Upper lobe of left lung (tissue), 6 donors: ENCODE results near the gene SERPINE1. TPM values are rescaled to one million over a fixed set of nuclear protein-coding genes. Genes with fewer than 3 reads are reported as not detected.
"Not testable (repeated sequence)": the region's sequence is repeated elsewhere in the genome, so short reads cannot be mapped to it uniquely, and the experiment has no call there.

Experiments
- ATAC-seq, 2 donors: fragments of 200-7000 bp; cut with Tn5 transposase; one replicate each; pipeline ENCODE4 v1.9.1; 2022; ENCODE audit warnings: mild to moderate bottlenecking in 2 of 2, moderate library complexity in 2 of 2; ENCODE audit not compliant: low FRiP score in 2 of 2
- DNase-seq, 2 donors: peaks; one replicate each; pipeline ENCODE4 v3.0.0-alpha.2; 2019 to 2020
- H3K27ac ChIP-seq, 4 donors: fragments of 200-600 bp; sonication (generic); one replicate each; pipeline ENCODE4 v1.5.1; 2016 to 2019
- H3K27me3 ChIP-seq, 4 donors: fragments of 200-600 bp; sonication (generic); one replicate each; pipeline ENCODE4 v1.5.1; 2017 to 2019
- H3K36me3 ChIP-seq, 4 donors: fragments of 200-600 bp; sonication (generic); one replicate each; pipeline ENCODE4 v1.5.1; 2016 to 2019
- H3K4me1 ChIP-seq, 4 donors: fragments of 200-600 bp; sonication (generic); one replicate each; pipeline ENCODE4 v1.5.1; 2018 to 2019
- H3K4me3 ChIP-seq, 4 donors: fragments of 200-600 bp; sonication (generic); one replicate each; pipeline ENCODE4 v1.5.1; 2017 to 2019; ENCODE audit warnings: mild to moderate bottlenecking in 2 of 4, moderate library complexity in 1 of 4
- H3K9me3 ChIP-seq, 4 donors: fragments of 200-600 bp; sonication (generic); one replicate each; pipeline ENCODE4 v1.5.1; 2018 to 2019
- EP300 ChIP-seq, 4 donors: sonication (generic); formaldehyde crosslinking; IDR thresholded peaks; one replicate each; pipeline ENCODE4 v1.5.1; 2017; ENCODE audit warnings: antibody characterized with exemption in 4 of 4, control low read depth in 2 of 4
- POLR2A ChIP-seq, 4 donors: fragments of 450-650 bp; IDR thresholded peaks; one replicate each; pipeline ENCODE4 v1.5.1; 2016 to 2017; ENCODE audit warnings: antibody characterized with exemption in 4 of 4, mild to moderate bottlenecking in 2 of 4
- POLR2AphosphoS5 ChIP-seq, 2 donors: sonication (generic); formaldehyde crosslinking; IDR thresholded peaks; one replicate each; pipeline ENCODE4 v1.5.1; 2017; ENCODE audit warnings: antibody characterized with exemption in 2 of 2
- WGBS, 2 donors: methylation state at CpG; one replicate each; pipeline ENCODE4 v1.1.5; 2017 to 2018; 5-methylcytosine and 5-hydroxymethylcytosine counted together
- total RNA-seq, 6 donors: library from RNA; depleted of rRNA in 4 of 6; stranded (reverse); fragments of >200 nt in 4 of 6; gene quantifications; one replicate each; pipeline versions ENCODE4 v1.1.0 to v1.2.1, GENCODE V29; 2016 to 2021
- TF ChIP-seq, protein P1 (sequence below), 6 experiments: fragments of 450-650 bp in 4 of 6; fragments of 200-600 bp in 2 of 6; sonication (generic) in 2 of 6; IDR thresholded peaks; one replicate each; pipeline ENCODE4 v1.5.1; 2016 to 2019; ENCODE audit warnings: antibody characterized with exemption in 6 of 6
- donor health status: DM: no; HTN: no; CAD: no; lungs with moderate emphysema.
- donor health status: DM: no; HTN: yes; CAD: no; lungs with severe emphysema.

Gene SERPINE1
- total RNA-seq, 6 donors from 2014 or later = 8.4 to 125 (median 24.0) TPM

DNA sequence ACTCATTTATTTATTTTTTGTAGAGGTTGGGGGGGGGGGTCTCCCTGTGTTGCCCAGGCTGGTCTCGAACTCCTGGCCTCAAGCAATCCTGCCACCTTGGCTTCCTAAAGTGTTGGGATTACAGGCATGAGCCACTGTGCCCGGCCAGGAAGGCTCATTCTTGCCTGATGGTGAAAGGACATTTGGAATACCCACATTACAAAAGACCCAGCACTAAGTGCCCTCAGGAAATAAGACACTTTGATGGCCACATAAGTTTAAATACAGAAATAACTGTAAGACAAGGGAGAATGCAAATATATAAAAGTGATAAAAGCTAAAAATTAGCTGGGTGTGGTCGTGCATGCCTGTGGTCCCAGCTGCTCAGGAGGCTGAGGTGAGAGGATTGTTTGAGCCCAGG is 8.0 kb upstream of the SERPINE1 start:
- Histone ChIP-seq H3K4me1 (peaks cover 14 to 40% (median 33%) of the 10 kb centered on the region in 4 donors), H3K9me3 (no peaks in the 10 kb centered on the region), H3K36me3 (no peaks in the 10 kb centered on the region), H3K27me3 (no peaks in the 10 kb centered on the region), H3K4me3 (no peak overlapping the region), H3K27ac (no peak overlapping the region)
- ATAC-seq (no peak), DNase-seq (no peak)
- 79 to 85% methylated on average over 3 of the region's 3 CpGs for WGBS, 2 donors
- TF ChIP-seq, protein P1, sequence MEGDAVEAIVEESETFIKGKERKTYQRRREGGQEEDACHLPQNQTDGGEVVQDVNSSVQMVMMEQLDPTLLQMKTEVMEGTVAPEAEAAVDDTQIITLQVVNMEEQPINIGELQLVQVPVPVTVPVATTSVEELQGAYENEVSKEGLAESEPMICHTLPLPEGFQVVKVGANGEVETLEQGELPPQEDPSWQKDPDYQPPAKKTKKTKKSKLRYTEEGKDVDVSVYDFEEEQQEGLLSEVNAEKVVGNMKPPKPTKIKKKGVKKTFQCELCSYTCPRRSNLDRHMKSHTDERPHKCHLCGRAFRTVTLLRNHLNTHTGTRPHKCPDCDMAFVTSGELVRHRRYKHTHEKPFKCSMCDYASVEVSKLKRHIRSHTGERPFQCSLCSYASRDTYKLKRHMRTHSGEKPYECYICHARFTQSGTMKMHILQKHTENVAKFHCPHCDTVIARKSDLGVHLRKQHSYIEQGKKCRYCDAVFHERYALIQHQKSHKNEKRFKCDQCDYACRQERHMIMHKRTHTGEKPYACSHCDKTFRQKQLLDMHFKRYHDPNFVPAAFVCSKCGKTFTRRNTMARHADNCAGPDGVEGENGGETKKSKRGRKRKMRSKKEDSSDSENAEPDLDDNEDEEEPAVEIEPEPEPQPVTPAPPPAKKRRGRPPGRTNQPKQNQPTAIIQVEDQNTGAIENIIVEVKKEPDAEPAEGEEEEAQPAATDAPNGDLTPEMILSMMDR (IDR thresholded peaks at IDR 0.05) = no peak
- TF ChIP-seq POLR2A (IDR thresholded peaks at IDR 0.05) (no peak), POLR2AphosphoS5 (IDR thresholded peaks at IDR 0.05) (no peak), EP300 (IDR thresholded peaks at IDR 0.05) (no peak)

DNA sequence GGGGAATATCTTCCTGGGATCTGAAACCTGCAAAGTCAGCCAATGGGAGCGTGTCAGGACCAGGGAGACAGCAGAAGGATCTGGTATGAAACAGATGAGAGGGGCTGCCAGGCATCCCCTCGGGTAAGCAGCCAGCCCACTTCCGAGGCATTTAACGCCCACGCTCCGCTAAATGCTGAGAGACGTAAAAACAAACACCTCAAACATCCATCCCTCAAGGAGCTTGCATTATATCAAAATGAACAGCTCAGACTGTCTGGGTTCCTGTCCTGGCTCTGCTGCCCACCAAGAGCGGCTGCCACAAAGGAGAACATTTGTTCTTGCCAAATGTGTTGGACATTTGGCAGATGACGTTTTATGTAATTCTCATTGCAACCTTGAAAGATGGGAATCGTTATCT is 7.0 kb upstream of the SERPINE1 start:
- H3K36me3 ChIP-seq = no peaks in the 10 kb centered on the region
- no peak for DNase-seq
- no peak for TF ChIP-seq EP300 (IDR thresholded peaks at IDR 0.05)
- TF ChIP-seq, protein P1 (IDR thresholded peaks at IDR 0.05) = no peak
- no peak for TF ChIP-seq POLR2AphosphoS5 (IDR thresholded peaks at IDR 0.05)
- no peak for TF ChIP-seq POLR2A (IDR thresholded peaks at IDR 0.05)
- no peak overlapping the region for H3K27ac ChIP-seq
- 50 to 51% methylated on average over 10 of the region's 10 CpGs for WGBS, 2 donors
- no peaks in the 10 kb centered on the region for H3K9me3 ChIP-seq
- ATAC-seq = no peak
- H3K4me3 ChIP-seq = no peak overlapping the region
- H3K27me3 ChIP-seq = no peaks in the 10 kb centered on the region
- peaks cover 24 to 50% (median 42%) of the 10 kb centered on the region in 4 donors for H3K4me1 ChIP-seq

DNA sequence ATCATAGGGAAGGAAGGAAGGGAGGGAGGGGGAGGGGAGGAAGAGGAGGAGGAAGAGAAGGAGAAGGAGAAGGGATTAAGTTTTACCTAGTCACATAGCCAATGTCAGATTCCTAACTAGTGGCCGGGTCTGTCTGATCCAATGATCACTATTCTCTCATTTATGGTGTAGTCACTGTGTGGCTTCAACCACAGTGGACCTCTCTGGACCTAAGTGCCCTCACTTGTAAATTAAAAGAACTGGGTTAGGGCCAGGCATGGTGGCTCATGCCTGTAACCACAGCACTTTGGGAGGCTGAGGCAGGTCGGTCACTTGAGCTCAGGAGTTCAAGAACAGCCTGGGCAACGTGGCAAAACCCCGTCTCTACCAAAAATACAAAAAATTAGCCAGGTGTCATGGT is 6.6 kb upstream of the SERPINE1 start:
- Histone ChIP-seq H3K4me3 (no peak overlapping the region), H3K36me3 (no peaks in the 10 kb centered on the region), H3K27me3 (no peaks in the 10 kb centered on the region), H3K4me1 (peaks cover 29 to 54% (median 46%) of the 10 kb centered on the region in 4 donors), H3K9me3 (no peaks in the 10 kb centered on the region), H3K27ac (no peak overlapping the region)
- DNase-seq (no peak), ATAC-seq (no peak)
- 64 to 83% methylated on average over 4 of the region's 4 CpGs for WGBS, 2 donors
- no peak for TF ChIP-seq POLR2A (IDR thresholded peaks at IDR 0.05)
- TF ChIP-seq, protein P1 (IDR thresholded peaks at IDR 0.05) = no peak
- TF ChIP-seq EP300 (IDR thresholded peaks at IDR 0.05) = no peak
- no peak for TF ChIP-seq POLR2AphosphoS5 (IDR thresholded peaks at IDR 0.05)

DNA sequence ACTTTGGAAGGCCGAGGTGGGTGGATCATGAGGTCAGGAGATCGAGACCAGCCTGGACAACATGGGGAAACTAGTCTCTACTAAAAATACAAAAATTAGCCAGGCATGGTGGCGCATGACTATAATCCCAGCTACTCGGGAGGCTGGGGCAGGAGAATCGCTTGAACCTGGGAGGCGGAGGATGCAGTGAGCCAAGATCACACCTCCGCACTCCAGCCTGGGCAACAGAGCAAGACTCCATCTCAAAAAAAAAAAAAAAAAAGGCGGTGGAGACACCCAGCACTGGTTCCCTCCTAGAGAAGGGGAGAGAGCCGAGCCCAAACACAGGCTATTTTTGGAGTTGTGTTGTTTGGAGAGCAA is 5.3 kb upstream of the SERPINE1 start:
- DNase-seq, H3K27me3 ChIP-seq, ATAC-seq, H3K36me3 ChIP-seq, H3K9me3 ChIP-seq: not testable (repeated sequence)
- 58 to 70% methylated on average over 9 of the region's 9 CpGs for WGBS, 2 donors
- Histone ChIP-seq H3K4me3 (peak overlapping the region in 2 of 4 donors; percentile 31 to 41), H3K27ac (peak overlapping the region; percentile 83 to 89 (median 86)), H3K4me1 (peaks cover 42 to 67% (median 59%) of the 10 kb centered on the region in 4 donors)

DNA sequence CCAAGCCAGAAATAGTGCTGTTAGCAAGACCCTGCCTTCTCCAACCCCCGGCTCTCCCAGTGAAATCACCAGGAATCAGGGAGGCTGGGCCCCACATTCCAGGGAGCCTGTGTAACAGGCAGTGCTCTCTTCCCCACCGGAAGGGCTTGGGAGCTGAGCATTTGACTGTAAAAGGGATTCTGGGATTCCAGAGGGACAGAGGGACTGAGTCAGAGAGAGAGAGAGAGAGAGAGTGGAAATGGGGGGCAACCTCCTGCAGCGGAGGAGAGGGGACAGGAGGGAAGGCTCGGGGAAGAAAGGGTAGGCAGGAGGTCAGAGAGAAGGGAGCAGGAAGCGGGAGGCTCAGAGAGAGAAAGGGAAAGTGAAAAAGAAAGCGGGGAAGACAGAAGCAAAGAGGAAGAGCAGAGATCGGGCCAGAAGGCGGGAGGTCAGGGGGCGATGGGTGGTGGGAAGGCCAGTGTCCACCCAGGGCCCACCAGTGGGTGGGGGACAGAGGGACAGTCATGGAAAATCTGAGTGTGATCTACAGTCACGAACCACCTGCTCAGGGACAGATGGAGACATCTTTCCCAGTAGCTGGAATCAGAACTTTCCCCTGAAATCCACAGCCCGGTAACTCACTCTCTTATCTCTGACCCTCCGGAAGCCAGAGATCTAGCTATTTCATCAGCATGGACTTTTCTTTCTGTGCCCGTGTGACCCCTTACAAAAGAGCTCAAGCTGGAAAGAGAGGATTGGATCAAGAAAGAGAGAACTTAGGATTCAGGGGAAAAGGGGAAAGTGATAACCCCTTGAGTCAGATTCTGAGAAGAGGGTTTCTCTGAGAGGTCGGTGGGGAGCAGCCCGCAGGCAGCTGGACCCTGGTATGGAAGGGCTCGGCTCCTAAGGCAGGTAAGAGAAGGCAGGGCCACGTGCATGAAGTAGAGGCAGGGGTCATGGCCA is 4.6 kb upstream of the SERPINE1 start:
- ATAC-seq (peak; percentile 70 to 82), DNase-seq (peak in 1 of 2 donors; percentile 41)
- TF ChIP-seq POLR2AphosphoS5 (IDR thresholded peaks at IDR 0.05) = peak; percentile 51 to 62
- peak in 1 of 4 donors; percentile 21 for TF ChIP-seq EP300 (IDR thresholded peaks at IDR 0.05)
- no peak for TF ChIP-seq POLR2A (IDR thresholded peaks at IDR 0.05)
- Histone ChIP-seq H3K27ac (peak overlapping the region; percentile 83 to 89 (median 86)), H3K36me3 (no peaks in the 10 kb centered on the region), H3K27me3 (no peaks in the 10 kb centered on the region), H3K4me3 (peak overlapping the region in 3 of 4 donors; percentile 5 to 41 (median 31)), H3K4me1 (peaks cover 43 to 72% (median 59%) of the 10 kb centered on the region in 4 donors), H3K9me3 (no peaks in the 10 kb centered on the region)
- WGBS, 2 donors = 27 to 30% methylated on average over 17 of the region's 17 CpGs
